ENCODE measurements around the gene GREB1. TPM values are rescaled to one million over a fixed set of nuclear protein-coding genes. Genes with fewer than 3 reads are reported as not detected.

The GREB1 gene
- total RNA-seq, 2 donors from 2014 or later: 7.4 to 15.4 TPM

DNA sequence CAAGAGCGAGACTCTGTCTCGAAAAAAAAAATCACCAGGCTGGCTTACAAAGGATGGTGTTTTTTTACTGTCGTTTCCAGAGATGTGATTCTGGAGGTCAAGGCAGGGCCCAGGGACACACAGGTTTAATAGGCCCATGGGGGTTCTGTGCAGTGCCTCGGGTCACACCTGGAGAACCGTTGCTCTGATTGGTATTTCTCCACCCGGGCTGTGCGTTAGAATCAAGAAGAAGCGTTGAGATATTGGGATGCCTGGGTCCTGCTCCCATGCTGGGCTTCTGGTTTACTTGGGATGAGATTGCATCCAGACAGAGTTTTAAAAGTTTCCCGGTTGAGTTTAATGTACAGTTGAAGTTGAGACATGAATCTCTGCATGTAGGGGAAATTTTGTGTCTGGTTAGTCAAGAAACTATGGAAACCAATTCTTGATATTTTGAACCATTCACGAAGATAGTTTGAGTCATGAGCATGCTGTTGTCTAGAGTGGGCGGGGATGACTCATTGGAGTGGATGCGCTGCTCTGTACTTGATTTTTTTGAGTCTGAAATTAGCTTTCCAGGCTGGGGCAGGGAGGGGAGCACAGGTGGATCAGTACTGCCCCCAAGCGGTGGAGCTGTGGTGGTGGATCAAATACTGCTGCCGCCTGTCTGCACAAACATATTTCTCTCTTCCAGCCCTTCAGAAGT is 50.1 kb downstream of the GREB1 start:
- peak; percentile 90 for DNase-seq (ENCODE audit: low spot score)
- intact Hi-C loops (cut with DNase I): loop anchor here in 1 of 2 donors (5.0 kb wide), 1 partner anchor 752 kb away; no protein-coding TSS in a partner anchor

DNA sequence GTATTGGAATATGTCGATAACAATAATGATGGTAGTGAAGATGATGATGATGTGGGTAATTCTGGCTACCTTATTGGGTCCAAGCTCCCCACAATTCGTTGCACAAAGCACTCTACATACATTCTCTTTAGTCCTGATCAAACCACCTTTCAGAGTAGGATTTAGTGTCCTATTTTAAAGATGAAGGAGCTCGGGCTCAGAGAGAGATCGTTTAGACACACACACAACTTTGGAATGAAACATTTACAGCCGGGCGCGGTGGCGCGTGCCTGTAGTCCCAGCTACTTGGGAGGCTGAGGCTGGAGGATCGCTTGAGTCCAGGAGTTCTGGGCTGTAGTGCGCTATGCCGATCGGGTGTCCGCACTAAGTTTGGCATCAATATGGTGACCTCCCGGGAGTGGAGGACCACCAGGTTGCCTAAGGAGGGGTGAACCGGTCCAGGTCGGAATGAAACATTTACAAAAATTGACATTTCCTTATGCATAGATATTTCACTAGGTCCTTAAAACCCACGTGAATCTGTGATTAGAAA is 50.7 kb downstream of the GREB1 start:
- no peak for DNase-seq (ENCODE audit: low spot score)
- intact Hi-C loops (cut with DNase I): loop anchor here in 1 of 2 donors (5.0 kb wide), 1 partner anchor 752 kb away; no protein-coding TSS in a partner anchor

DNA sequence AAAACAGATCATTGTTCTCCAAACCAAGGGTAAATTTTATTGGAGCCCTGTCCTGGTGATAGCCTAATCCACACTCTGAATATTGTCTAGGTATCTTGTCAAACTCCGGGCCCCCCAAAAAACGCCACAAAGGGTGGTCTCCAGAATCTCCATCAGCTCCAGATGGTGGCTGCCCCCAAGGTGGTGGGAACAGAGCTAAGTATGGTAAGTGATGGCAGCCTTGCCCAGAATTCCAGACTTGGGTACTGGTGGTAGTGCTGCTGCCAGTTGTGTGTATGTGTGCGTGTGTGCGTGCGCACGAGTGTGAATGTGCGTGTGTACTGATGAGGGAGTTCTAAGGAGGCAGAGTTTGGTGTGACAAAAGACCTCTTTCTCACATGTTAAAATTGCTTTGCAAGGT is 51.2 kb downstream of the GREB1 start:
- DNase-seq (ENCODE audit: low spot score): no peak
- intact Hi-C loops (cut with DNase I): no loop called here

DNA sequence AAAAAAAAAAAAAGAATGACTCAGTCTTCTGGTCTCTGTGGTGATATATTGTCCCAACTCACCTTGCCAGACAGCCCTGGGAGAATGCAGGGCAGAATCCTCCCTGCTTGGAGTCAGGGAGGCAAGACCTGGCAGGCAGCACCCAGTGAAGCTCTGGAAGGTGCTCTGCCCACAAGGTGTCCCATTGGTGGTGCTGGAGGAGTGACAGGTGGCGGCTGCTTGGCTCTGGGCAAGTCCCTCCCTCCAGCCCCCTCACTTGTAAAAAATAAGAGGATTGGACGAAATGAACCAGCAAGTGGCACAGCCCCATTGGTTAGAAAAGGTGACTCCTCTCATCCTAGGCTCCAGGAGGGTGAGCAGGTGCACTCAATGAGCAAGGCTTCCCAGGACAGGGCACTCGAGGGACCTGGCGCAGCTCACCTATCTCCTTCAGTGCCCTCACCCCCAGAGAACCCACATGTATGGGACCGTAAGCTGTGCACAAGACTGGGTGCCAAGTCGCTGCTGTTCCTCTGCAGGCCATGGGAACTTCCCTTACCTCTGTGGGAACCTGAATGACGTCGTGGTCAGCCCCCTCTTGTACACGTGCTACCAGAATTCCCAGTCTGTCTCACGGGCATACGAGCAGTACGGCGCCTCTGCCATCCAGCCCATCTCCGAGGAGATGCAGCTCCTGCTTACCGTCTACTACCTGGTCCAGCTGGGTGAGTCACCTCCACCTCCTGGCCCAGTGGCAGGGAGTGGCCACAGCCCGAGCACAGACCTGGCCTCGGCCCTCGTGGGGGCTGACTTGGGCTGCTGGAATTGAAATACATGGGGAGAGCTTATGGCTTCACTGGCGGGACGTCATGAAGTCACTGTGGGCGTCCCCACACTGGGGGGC is 54.6 kb downstream of the GREB1 start:
- intact Hi-C loops (cut with DNase I): no loop called here
- DNase-seq (ENCODE audit: low spot score): no peak

DNA sequence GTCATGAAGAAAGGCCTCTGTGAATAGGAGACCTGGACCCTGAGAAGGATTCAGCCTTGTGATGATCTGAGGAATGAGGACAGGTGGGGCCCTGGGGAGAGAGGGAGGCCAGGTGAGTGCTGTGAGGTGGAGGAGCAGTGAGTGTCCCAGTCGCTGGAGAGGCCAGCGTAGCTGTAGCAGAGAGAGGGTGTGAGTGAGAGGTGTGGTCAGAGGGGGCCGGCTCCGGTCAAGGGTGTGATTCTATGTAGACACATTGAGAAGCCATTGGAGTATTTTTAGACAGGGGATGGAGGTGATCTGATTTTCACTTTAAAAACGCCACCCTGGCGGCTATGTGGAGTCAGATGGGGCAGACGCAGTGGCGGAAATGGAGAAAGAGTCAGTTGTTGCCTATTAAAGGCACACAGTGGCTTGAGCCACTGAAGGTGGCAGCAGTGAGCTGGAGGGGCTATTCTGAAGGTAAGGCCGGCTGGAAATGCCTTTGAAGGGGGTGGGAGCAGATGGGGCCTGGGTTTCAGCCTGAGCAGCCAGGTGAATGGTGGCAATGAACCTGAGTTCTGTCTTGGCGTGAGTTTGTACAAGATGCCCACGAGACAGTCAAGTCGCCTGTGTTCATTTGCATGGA is 55.6 kb downstream of the GREB1 start:
- no peak for DNase-seq (ENCODE audit: low spot score)
- intact Hi-C loops (cut with DNase I): no loop called here

DNA sequence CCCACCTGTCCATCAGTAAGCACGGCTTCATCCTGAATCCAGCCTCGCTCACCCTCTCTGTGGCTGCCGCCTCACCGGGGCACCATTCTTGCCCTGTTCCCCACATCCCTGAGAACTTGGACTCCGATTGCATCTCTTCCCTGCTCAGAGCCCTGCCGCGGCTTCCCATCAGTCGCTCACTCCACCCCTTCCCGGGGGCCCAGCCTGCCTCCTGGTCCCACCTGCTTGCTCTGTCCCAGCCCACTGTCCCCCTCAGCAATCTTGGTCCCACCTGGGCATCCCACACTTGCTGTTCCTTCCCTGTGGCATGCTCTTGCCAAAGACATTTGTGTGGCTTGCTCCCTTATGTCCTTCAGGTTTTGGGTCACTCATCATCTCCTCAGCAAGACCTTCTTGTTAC is 56.3 kb downstream of the GREB1 start:
- no peak for DNase-seq (ENCODE audit: low spot score)

DNA sequence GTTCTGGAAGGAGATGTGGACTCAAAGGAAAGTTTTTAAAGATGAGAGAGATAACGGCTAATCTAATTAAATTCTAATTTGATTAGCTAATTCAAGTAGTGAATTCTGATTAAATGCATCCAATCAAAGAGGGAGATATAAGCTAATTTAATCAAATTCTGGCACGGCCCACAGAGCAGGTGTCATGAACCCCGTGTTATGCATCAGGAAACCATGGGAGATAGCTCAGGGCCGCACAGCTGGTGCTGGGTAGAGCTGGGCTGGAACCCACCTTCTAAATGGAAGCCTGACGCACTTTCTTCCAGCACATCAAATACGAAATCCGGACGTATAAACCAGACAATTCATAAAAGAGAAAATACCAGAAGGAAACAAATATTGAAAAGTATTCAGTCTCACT is 57.2 kb downstream of the GREB1 start:
- intact Hi-C loops (cut with DNase I): no loop called here
- no peak for DNase-seq (ENCODE audit: low spot score)

More for the DNA sequence above, 56.3 kb downstream of the GREB1 start:
- intact Hi-C loops (cut with DNase I): no loop called here

DNA sequence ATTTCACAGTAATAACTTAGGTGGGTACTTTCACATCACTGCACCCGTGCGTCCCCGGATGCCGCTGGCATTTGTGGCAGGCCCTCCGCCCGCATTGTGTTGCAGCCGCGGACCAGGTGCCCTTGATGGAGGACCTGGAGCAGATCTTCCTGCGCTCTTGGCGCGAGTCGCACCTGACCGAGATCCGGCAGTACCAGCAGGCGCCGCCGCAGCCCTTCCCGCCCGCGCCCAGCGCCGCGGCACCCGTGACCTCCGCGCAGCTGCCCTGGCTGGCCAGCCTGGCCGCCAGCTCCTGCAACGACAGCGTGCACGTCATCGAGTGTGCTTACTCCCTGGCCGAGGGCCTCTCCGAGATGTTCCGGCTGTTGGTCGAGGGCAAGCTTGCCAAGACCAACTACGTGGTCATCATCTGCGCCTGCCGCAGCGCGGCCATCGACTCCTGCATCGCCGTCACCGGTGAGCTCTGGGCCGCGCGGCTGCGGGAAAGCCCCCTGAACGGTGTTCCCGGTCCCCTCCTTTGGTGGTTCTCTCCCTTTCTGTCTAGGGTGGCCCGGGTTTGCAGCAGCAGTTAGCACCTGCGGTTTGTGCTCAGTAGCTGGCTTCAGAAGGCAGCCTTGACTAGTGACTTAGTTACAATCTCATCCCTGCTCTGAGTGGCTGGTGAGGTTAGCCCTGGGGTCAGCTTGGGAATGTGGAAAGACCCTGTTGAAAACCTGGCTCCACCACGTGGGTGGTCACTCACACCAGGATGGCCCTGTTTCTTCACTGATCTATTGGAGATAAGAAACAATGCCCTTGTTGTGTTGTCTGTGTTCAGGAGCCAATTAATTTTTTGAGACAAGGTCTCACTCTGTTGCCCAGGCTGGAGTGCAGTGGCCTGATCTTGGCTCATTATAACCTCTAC is 59.1 kb downstream of the GREB1 start:
- DNase-seq (ENCODE audit: low spot score): no peak
- intact Hi-C loops (cut with DNase I): no loop called here

DNA sequence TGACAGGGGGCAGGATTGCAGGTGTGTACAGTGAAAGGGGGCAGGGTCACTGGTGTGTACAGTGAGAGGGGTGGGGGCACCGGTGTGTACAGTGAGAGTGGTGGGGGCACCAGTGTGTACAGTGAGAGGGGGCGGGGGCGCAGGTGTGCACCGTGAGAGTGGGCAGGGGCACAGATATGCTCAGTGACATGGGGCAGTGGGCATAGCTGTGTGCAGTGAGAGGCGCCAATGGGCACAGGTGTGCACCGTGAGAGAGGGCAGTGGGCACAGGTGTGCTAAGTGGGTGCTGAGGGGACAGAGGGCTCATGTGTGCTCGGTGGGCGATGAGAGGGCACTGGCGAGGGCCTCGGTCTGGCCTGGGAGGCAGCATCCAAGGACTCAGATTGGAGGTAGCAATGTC is 63.0 kb downstream of the GREB1 start:
- intact Hi-C loops (cut with DNase I): no loop called here
- DNase-seq (ENCODE audit: low spot score): no peak

DNA sequence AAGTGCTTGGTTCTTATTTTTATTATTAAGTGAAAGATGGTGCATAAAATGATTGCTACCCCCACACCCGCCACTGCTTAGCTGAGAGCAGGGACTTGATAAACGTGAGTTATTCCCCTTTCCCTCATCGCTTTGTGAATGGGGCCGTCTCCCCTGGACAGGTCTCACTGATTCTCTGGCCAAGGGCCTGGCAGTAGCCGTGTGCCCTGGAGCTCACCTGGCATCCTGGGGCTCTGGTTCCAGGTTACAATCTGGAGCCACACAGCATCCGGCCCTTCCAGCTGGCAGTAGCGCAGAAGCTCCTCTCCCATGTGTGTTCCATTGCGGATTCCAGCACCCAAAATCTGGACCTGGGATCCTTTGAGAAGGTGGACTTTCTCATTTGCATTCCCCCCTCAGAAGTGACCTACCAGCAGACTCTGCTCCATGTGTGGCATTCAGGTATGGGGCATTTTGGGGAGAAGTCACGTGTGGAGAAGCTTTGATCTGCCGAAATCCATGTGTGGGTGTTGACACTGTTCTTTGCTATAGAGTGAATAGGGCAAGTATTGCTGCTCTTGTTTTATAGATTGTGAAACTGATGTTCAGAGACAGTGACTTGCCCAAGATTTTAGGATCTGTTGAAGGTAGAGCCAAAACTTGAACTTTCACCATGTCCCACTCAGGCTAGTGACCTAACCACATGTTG is 63.8 kb downstream of the GREB1 start:
- intact Hi-C loops (cut with DNase I): no loop called here
- peak; percentile 69 for DNase-seq (ENCODE audit: low spot score)

DNA sequence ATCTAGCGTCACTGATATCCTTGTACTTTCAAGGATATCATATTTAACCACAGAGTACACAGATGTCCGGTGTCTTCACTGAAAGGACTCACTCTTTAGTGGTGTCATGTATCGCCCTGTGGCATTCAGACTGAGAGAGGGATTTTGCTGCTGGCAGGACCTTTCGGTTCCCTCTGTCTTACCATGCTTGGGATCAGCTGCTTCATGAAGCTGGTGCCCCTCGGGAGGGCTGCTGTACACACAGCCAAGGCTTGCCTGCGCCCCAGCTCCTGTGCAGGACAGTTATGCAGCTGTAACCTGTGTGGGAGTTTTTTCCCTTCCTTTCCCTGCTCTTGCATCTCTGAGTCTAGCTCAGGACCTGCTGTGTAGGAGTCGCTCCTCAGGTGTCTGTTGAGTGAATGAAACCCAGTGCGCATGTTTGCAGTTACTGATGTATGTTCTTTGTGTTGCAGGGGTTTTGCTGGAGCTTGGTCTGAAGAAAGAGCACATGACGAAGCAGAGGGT is 64.4 kb downstream of the GREB1 start:
- intact Hi-C loops (cut with DNase I): no loop called here
- no peak for DNase-seq (ENCODE audit: low spot score)

DNA sequence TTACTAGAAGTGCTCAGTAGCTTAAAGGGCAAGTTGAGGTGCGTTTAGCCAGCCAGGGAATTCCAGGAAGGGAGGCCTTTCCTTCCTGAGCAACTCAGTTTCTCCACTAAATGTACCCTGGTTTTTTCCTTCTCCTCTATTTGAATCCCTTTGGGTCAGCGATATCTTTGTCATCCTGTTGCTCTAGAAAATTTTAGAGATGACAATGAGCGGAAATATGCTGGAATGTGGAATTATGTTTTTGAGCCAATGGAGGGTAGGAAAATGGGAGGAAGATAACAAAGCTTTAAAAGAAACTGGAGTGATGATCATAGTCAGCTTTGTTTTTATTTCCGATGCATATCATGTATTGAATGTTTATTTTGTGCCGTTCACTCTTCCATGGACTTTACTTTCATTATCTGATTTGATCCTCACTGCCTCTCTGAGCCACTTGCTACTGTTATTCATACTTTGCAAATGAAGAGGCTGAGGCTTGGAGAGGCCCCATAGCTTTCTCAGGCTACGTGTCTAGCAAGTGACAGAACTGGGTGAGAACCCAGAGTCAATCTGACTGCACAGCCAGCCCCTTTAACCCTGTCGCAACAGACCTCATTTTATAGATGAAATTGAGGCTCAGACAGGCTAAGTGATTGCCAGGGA is 68.8 kb downstream of the GREB1 start:
- DNase-seq (ENCODE audit: low spot score): no peak
- intact Hi-C loops (cut with DNase I): no loop called here

DNA sequence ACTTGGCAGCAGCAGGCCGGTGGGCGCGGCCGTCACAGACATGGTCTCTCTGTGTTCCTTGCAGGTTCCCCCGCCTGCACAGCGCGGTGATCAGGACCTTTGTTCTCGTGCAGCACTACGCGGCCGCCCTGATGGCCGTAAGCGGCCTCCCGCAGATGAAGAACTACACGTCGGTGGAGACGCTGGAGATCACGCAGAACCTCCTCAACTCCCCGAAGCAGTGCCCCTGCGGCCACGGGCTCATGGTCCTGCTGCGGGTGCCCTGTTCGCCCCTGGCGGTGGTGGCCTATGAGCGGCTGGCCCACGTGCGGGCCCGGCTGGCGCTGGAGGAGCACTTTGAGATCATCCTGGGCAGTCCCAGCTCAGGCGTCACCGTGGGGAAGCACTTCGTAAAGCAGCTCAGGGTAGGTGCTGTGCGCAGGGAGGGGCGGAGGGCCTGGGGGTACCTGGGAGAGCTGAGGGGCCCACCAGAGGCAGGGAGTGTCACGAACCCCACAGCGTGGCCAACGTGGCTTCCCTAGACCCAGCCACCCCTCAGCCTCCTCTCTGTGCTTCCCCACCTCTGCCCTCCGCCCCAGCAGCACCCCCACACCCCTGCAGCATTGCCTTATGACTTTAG is 76.9 kb downstream of the GREB1 start:
- intact Hi-C loops (cut with DNase I): no loop called here
- peak; percentile 78 for DNase-seq (ENCODE audit: low spot score)

DNA sequence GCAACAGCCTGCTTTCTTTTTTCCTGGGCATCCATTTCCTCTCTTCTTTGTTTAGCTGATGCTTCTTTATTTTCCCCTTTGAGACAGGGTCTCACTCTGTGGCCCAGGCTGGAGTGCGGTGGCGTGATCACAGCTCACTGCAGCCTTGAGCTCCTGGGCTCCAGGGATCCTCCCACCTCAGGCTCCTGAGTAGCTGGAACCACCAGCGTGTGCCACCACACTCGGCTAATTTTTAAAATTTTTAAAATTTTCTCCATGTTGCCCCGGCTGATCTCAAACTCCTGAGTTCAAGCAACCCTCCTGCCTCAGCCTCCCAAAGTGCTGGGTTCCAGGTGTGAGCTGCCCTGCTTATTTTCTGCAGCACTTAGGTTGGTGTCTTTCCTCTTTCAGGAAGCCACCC is 77.4 kb downstream of the GREB1 start:
- DNase-seq (ENCODE audit: low spot score): no peak
- intact Hi-C loops (cut with DNase I): no loop called here

DNA sequence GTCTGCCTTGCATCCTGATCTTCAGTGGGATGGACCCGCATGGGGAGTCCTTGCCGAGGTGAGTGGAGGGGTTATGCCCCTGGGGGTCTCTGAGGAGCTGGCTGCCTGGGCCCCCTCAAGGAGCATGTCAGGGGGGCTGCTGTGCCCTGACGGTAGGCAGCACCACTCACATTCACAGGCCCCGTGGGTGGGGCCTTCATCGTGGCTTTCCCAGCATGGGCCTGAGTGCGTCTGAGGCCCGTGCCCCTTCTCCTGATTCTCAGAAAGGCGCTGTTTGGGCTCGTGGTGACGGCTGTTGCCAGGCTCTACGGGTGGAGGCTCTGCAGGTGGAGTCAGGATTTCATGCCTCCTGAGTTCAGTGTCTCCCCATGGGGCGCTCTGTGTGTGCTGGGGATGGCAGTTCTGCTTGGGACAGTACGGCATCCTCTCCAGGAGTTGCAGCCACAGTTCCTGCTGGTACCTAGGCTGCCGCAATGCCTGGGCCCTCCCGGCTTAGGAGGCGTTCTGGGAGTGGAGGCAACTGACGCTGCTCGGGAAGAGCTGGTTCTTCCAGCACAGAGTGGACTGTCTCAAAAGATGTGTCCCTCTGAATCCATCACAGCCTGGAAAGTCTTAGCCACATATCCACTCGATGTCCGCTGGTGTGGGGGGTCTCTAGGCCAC is 78.8 kb downstream of the GREB1 start:
- peak; percentile 58 for DNase-seq (ENCODE audit: low spot score)
- intact Hi-C loops (cut with DNase I): no loop called here

DNA sequence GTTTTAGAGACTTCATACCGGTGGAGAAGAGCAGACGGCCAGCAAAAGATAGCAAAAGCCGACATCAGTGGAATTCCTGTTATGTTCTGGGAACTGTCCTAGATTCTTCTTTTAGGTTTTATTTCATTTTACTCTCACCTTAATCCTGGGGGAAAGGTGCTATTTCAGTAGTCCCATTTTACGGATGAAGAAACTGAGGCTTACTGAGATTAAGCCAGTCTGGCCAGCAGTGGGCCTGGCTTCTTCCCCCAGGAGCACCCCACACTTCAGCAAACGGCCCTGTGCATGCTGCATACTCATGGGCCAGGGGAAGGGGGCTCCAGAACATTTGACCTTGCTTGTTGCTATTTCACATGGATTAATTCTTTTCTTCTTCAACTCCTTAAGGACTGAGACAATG is 79.5 kb downstream of the GREB1 start:
- no peak for DNase-seq (ENCODE audit: low spot score)
- intact Hi-C loops (cut with DNase I): no loop called here

DNA sequence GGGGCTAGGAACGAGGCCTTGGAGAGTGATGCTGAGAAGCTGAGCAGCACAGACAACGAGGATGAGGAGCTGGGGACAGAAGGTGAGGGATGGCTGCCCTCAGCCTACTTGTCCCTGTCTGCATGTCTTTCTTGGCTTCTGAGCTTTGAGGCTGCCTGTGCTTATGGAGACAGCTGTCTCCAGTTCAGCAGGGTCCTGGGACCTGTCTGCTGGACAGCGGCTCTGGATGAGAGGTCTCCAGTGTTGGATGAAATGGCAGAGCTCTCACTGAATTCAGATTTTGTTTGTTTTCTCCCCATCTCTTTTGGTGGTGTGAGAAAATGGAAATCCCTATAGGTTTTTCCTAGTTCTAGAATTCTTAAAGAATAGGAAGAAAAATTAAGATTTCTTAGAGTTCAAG is 81.4 kb downstream of the GREB1 start:
- intact Hi-C loops (cut with DNase I): loop anchor here in 1 of 2 donors (5.0 kb wide), 1 partner anchor 2002 kb away; no protein-coding TSS in a partner anchor
- DNase-seq (ENCODE audit: low spot score): no peak
